ENCODE results near the gene ZGRF1.

- TF ChIP-seq EZH2 (IDR thresholded peaks at IDR 0.05; ENCODE audit: insufficient read depth, poor library complexity, severe bottlenecking): no peak
- TF ChIP-seq EZH2phosphoT487 (IDR thresholded peaks at IDR 0.05; ENCODE audit: insufficient read depth, low read depth): no peak
These were observed 37.7 kb upstream of the ZGRF1 start for GRCh38 chr4:112674376-112674775.
